IMR-90 (cell line): ENCODE measurements around the gene ANKRD53.

Experiments
- BHLHE40 ChIP-seq: fragments of 150-350 bp; IDR thresholded peaks from 2 replicates; pipeline ENCODE4 v1.6.1; 2016; ENCODE audit warnings: mild to moderate bottlenecking, low read depth, low read length
- CEBPB ChIP-seq: IDR thresholded peaks from 2 replicates; pipeline ENCODE4 v1.6.1; 2012; ENCODE audit warnings: low read depth, low read length, improper control_type of control experiment
- CHD1 ChIP-seq: IDR thresholded peaks from 2 replicates; pipeline ENCODE4 v1.6.1; 2012; ENCODE audit warnings: low read depth, low read length, improper control_type of control experiment
- FOS ChIP-seq: fragments of 150-350 bp; IDR thresholded peaks from 2 replicates; pipeline ENCODE4 v1.6.1; 2016; ENCODE audit warnings: low read depth, low read length
- MAFK ChIP-seq: IDR thresholded peaks from 2 replicates; pipeline ENCODE4 v1.6.1; 2012; ENCODE audit warnings: low read depth, low read length, improper control_type of control experiment
- MXI1 ChIP-seq: IDR thresholded peaks from 2 replicates; pipeline ENCODE4 v1.6.1; 2012; ENCODE audit warnings: low read depth, mild to moderate bottlenecking, low read length, moderate library complexity, borderline replicate concordance
- POLR2A ChIP-seq: IDR thresholded peaks from 2 replicates; pipeline ENCODE4 v1.6.1; 2012; ENCODE audit warnings: mild to moderate bottlenecking, low read depth, low read length
- RAD21 ChIP-seq: IDR thresholded peaks from 2 replicates; pipeline ENCODE4 v1.6.1; 2012; ENCODE audit warnings: low read length, improper control_type of control experiment
- RCOR1 ChIP-seq: IDR thresholded peaks from 2 replicates; pipeline ENCODE4 v1.6.1; 2012; ENCODE audit warnings: mild to moderate bottlenecking, low read length, improper control_type of control experiment; ENCODE audit not compliant: insufficient replicate concordance
- RFX5 ChIP-seq: IDR thresholded peaks from 2 replicates; pipeline ENCODE4 v1.8.0; 2012; ENCODE audit warnings: low read depth, mild to moderate bottlenecking, low read length, moderate library complexity
- SMC3 ChIP-seq: fragments of 150-350 bp; IDR thresholded peaks from 2 replicates; pipeline ENCODE4 v1.6.1; 2016; ENCODE audit warnings: low read depth, mild to moderate bottlenecking, antibody characterized with exemption, low read length, moderate library complexity
- TF ChIP-seq, protein P1 (sequence below): conservative IDR thresholded peaks from 2 replicates; pipeline ENCODE4 v1.5.1; 2012; ENCODE audit warnings: mild to moderate bottlenecking, low read depth, low read length, improper control_type of control experiment
- TF ChIP-seq, protein P2 (sequence below): fragments of 150-350 bp; IDR thresholded peaks from 2 replicates; pipeline ENCODE4 v1.6.1; 2017; ENCODE audit warnings: mild to moderate bottlenecking, antibody characterized with exemption, low read length, low read depth
- TF ChIP-seq, protein P3 (sequence below): fragments of 150-350 bp; IDR thresholded peaks from 2 replicates; pipeline ENCODE4 v1.6.1; 2016; ENCODE audit warnings: low read depth, mild to moderate bottlenecking, low read length, moderate library complexity, borderline replicate concordance

DNA sequence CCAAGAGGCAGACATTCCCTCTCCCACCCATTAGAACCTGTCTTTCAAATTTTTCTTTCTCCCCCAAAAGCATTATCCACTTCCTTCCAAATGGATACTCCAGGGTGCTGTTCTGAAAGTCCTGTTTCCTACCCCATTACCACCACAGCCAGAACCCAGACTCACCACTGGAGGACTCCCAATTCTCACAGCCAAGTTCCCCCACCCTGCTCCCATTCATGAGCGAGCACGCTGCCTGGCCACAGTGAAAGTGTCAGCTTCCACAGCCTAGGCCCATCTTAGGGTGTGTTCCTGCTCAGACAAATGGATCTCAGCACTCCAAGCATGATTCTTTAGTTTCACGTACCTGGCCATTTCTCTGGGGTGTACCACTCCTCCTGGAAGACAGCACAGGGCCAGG, 3.8 kb upstream of the ANKRD53 start:
- TF ChIP-seq MAFK, result no peak
- no peak for TF ChIP-seq MXI1
- TF ChIP-seq, protein P1, sequence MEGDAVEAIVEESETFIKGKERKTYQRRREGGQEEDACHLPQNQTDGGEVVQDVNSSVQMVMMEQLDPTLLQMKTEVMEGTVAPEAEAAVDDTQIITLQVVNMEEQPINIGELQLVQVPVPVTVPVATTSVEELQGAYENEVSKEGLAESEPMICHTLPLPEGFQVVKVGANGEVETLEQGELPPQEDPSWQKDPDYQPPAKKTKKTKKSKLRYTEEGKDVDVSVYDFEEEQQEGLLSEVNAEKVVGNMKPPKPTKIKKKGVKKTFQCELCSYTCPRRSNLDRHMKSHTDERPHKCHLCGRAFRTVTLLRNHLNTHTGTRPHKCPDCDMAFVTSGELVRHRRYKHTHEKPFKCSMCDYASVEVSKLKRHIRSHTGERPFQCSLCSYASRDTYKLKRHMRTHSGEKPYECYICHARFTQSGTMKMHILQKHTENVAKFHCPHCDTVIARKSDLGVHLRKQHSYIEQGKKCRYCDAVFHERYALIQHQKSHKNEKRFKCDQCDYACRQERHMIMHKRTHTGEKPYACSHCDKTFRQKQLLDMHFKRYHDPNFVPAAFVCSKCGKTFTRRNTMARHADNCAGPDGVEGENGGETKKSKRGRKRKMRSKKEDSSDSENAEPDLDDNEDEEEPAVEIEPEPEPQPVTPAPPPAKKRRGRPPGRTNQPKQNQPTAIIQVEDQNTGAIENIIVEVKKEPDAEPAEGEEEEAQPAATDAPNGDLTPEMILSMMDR, result no peak
- no peak for TF ChIP-seq BHLHE40
- TF ChIP-seq POLR2A, result no peak
- TF ChIP-seq RFX5, result no peak
- no peak for TF ChIP-seq FOS
- no peak for TF ChIP-seq RAD21
- TF ChIP-seq, protein P2, sequence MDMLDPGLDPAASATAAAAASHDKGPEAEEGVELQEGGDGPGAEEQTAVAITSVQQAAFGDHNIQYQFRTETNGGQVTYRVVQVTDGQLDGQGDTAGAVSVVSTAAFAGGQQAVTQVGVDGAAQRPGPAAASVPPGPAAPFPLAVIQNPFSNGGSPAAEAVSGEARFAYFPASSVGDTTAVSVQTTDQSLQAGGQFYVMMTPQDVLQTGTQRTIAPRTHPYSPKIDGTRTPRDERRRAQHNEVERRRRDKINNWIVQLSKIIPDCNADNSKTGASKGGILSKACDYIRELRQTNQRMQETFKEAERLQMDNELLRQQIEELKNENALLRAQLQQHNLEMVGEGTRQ, result no peak
- no peak for TF ChIP-seq CHD1
- no peak for TF ChIP-seq SMC3
- TF ChIP-seq, protein P3, sequence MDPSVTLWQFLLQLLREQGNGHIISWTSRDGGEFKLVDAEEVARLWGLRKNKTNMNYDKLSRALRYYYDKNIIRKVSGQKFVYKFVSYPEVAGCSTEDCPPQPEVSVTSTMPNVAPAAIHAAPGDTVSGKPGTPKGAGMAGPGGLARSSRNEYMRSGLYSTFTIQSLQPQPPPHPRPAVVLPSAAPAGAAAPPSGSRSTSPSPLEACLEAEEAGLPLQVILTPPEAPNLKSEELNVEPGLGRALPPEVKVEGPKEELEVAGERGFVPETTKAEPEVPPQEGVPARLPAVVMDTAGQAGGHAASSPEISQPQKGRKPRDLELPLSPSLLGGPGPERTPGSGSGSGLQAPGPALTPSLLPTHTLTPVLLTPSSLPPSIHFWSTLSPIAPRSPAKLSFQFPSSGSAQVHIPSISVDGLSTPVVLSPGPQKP, result no peak
- no peak for TF ChIP-seq CEBPB
- TF ChIP-seq RCOR1, result no peak
